Activated CD8-positive, alpha-beta T cell treated with anti-CD3 and anti-CD28 coated beads for 36 hours (primary cell): ENCODE data around the gene SSPN. TPM values are rescaled to one million over a fixed set of nuclear protein-coding genes. Genes with fewer than 3 reads are reported as not detected.

ENCODE experiments used
- ATAC-seq: fragments of 200-7000 bp; cut with Tn5 transposase; one replicate; pipeline ENCODE4 v1.10.0; 2021; ENCODE audit warnings: mild to moderate bottlenecking, moderate library complexity
- CTCF ChIA-PET: fragments of 350-600 bp; sonication (Branson Sonifier 250); formaldehyde crosslinking; loops from one replicate; lab custom pipeline; 2021; ENCODE audit warnings: antibody characterized with exemption; lab: Charles Lee
- POLR2A ChIA-PET: fragments of 350-600 bp; sonication (Branson Sonifier 250); formaldehyde crosslinking; loops from one replicate; lab custom pipeline; 2021; ENCODE audit warnings: antibody characterized with exemption; lab: Charles Lee
- DNase-seq: peaks from one replicate; pipeline ENCODE4 v3.0.0-alpha.2; 2020
- H3K27ac Mint-ChIP-seq: one replicate; pipeline ENCODE4 v1.8.0; 2021; ENCODE audit warnings: mild to moderate bottlenecking, mixed read lengths
- H3K27me3 Mint-ChIP-seq: one replicate; pipeline ENCODE4 v1.8.0; 2021; ENCODE audit warnings: mixed read lengths
- H3K36me3 Mint-ChIP-seq: one replicate; pipeline ENCODE4 v1.8.0; 2021; ENCODE audit warnings: low read depth, mixed read lengths
- H3K4me1 Mint-ChIP-seq: one replicate; pipeline ENCODE4 v1.8.0; 2021; ENCODE audit warnings: low read depth, mixed read lengths
- H3K4me3 Mint-ChIP-seq: one replicate; pipeline ENCODE4 v1.8.0; 2021; ENCODE audit warnings: mild to moderate bottlenecking, moderate library complexity, mixed read lengths
- H3K9me3 Mint-ChIP-seq: one replicate; pipeline ENCODE4 v1.8.0; 2021; ENCODE audit warnings: mixed read lengths
- intact Hi-C: fragments of 100-400 bp; cut with micrococcal nuclease; formaldehyde crosslinking; loops from one replicate; pipeline ENCODE4 v1.10.0; 2022
- total RNA-seq, 2 experiments: library from RNA; stranded (reverse); gene quantifications; one replicate each; pipeline ENCODE4 v1.2.3, GENCODE V29; 2021
- TF ChIP-seq, protein P1 (sequence below): fragments of 200-600 bp; IDR thresholded peaks from one replicate; pipeline ENCODE4 v1.8.0; 2022; ENCODE audit warnings: antibody characterized with exemption, mild to moderate bottlenecking

SSPN gene
- total RNA-seq, 2 experiments from 2014 or later, result not detected

DNA sequence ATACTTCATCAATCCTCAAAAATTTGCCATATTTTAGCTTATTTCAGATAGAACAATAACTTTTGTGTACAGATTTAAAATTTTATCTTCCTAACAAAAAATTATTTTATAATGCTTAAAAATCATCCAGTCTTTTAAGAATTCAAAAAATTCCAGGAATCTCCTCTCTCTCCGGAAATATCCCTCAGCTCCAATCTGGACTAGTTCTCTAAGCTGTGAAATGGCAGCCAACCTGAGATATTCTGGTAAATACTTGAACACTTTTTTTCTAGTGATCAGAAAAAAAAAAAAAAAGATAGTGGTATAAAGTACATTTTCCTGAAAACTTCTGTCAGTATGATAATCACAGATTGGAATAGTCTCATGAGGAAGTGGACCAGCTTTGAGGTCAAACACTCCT lies 57.6 kb downstream of the SSPN start:
- CTCF ChIA-PET, result interaction anchor here (0.7 to 0.9 kb wide), 2 partner anchors 8 to 619 kb away, joined by 3 read pairs; no protein-coding TSS in a partner anchor
- TF ChIP-seq, protein P1, sequence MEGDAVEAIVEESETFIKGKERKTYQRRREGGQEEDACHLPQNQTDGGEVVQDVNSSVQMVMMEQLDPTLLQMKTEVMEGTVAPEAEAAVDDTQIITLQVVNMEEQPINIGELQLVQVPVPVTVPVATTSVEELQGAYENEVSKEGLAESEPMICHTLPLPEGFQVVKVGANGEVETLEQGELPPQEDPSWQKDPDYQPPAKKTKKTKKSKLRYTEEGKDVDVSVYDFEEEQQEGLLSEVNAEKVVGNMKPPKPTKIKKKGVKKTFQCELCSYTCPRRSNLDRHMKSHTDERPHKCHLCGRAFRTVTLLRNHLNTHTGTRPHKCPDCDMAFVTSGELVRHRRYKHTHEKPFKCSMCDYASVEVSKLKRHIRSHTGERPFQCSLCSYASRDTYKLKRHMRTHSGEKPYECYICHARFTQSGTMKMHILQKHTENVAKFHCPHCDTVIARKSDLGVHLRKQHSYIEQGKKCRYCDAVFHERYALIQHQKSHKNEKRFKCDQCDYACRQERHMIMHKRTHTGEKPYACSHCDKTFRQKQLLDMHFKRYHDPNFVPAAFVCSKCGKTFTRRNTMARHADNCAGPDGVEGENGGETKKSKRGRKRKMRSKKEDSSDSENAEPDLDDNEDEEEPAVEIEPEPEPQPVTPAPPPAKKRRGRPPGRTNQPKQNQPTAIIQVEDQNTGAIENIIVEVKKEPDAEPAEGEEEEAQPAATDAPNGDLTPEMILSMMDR, result no peak

DNA sequence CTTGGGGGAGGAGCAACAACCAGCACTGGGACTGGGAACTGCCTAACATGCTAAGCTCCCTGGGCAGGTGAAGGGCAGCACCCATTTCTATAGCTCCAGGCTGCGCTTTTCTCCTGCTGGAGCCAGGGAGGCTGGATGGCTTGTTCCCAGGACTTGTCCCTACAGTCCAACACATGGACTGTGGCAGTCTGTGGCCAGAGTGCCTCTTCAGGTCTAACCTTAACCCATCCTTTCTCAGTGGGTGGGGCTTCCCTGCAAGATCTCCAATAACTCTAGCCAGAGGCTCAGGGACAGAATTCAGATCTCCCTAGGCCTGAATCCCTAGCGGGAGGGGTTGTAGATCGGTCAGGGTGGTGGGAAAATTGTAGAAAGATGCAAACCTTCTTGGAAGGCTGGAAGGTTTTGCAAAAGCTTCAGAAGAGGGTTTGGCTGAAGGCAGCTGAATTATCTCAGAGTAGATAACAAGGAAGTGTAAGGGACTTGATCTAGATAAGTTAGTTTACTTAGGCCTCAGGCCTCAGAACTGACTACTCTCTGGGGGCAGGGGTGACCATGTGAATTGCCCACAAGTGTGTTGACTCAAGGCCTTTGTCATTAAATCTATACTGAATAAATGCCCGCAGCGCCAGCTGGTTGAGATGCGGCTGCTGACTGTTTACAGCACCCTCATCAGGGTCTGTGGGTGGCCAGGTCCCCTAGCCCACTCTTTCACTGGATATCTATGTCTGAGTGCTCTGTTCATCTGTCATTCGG lies 60.7 kb downstream of the SSPN start:
- CTCF ChIA-PET, result no interaction called here

More for the DNA sequence above, 57.6 kb downstream of the SSPN start:
- Mint-ChIP-seq H3K36me3 (no peaks in the 10 kb centered on the region), H3K4me1 (no peaks in the 10 kb centered on the region), H3K4me3 (no peak overlapping the region), H3K27me3 (peaks cover 1% of the 10 kb centered on the region), H3K9me3 (peaks cover 6% of the 10 kb centered on the region), H3K27ac (no peak overlapping the region)
- POLR2A ChIA-PET, result no interaction called here
- ATAC-seq (no peak), DNase-seq (no peak)
- intact Hi-C loops, result no loop called here

DNA sequence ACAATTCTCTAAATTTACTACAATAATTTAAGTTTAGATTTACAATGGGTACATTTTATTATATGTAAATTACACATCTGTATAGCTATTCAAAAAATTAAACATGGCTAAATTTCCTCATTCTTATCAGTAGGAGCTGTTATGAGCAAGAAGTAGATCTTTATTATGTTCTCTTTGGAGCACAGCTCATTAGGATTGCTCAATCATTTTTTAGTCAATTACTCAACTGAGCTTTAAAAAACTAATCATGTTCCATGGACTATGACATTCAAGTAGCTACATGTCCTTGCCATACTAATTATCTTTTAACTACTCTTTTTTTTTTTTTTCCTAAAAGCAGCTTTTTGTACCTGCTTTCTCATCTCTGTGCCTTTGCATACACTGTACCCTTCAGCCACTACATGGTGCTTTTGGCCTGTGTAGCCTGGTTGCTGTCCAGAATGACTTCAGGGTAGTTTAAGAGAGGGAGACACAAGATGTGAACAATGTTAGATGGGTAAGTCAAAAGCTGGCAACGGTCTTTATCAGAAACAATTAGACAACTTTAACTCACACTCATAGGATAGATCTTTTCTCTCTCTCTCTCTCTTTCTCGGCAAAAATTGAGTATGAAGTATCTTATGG lies 69.0 kb downstream of the SSPN start:
- CTCF ChIA-PET, result interaction anchor here (0.7 kb wide), 1 partner anchor 14 kb away, joined by 3 read pairs; no protein-coding TSS in a partner anchor
- intact Hi-C loops, result no loop called here
- ATAC-seq (no peak), DNase-seq (no peak)
- no peaks in the 10 kb centered on the region for H3K4me1 Mint-ChIP-seq
- H3K27me3 Mint-ChIP-seq, result no peaks in the 10 kb centered on the region
- no peaks in the 10 kb centered on the region for H3K9me3 Mint-ChIP-seq
- POLR2A ChIA-PET, result no interaction called here
- TF ChIP-seq, protein P1, result no peak
- no peaks in the 10 kb centered on the region for H3K36me3 Mint-ChIP-seq
- H3K4me3 Mint-ChIP-seq, result no peak overlapping the region
- H3K27ac Mint-ChIP-seq, result no peak overlapping the region

More for the DNA sequence above, 60.7 kb downstream of the SSPN start:
- Mint-ChIP-seq H3K27me3 (peaks cover 8% of the 10 kb centered on the region), H3K9me3 (peaks cover 12% of the 10 kb centered on the region), H3K36me3 (no peaks in the 10 kb centered on the region), H3K4me3 (no peak overlapping the region), H3K4me1 (no peaks in the 10 kb centered on the region), H3K27ac (no peak overlapping the region)
- DNase-seq, result no peak
- no peak for ATAC-seq
- TF ChIP-seq, protein P1, result no peak
- POLR2A ChIA-PET, result no interaction called here
- intact Hi-C loops, result no loop called here

DNA sequence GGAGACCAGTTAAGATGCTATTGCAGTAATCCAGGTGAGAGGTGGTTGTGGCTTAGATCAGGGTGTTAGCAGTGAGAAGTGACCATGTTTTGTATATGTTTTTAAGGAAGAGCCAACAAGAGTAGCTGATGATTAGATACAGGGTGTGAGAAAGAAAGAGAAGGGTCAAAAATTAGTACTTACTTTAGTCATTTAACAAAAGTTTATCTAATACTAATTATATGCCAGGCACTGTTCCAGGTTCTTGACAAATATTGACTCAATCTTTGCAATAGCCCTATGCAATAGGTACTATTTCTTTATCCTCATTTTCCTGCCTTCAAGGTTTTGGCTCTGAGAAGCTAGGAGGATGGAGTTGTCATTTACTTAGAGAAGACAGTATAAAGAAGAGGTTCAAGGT lies 70.2 kb downstream of the SSPN start:
- Mint-ChIP-seq H3K36me3 (no peaks in the 10 kb centered on the region), H3K9me3 (no peaks in the 10 kb centered on the region), H3K4me1 (no peaks in the 10 kb centered on the region), H3K27ac (no peak overlapping the region), H3K27me3 (no peaks in the 10 kb centered on the region), H3K4me3 (no peak overlapping the region)
- POLR2A ChIA-PET, result no interaction called here
- CTCF ChIA-PET, result no interaction called here
- DNase-seq, result no peak
- intact Hi-C loops, result no loop called here
- no peak for ATAC-seq
- TF ChIP-seq, protein P1, result no peak

DNA sequence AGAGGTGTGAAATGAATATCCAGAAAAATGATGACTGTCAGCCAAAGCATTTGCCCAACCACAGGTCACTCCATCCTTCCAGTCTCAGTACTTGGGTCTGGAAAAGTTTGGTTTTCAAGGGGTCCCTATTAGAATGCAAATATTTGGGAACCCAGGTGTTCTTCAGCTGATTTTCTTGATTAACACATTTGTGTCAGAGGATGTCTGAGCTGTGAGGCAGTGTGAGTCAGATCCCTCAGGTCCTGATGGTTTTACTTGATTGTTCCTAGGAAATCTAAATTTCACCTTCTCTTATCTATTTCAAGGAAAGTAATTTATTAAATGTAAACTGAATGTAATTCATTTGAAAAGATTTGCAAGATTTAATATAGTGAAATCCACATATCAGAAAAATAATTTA lies 71.5 kb downstream of the SSPN start:
- TF ChIP-seq, protein P1, result no peak
- ATAC-seq (no peak), DNase-seq (no peak)
- Mint-ChIP-seq H3K4me3 (no peak overlapping the region), H3K36me3 (no peaks in the 10 kb centered on the region), H3K27ac (no peak overlapping the region), H3K27me3 (peaks cover 2% of the 10 kb centered on the region), H3K9me3 (no peaks in the 10 kb centered on the region), H3K4me1 (no peaks in the 10 kb centered on the region)
- intact Hi-C loops, result no loop called here
- CTCF ChIA-PET, result no interaction called here
- POLR2A ChIA-PET, result no interaction called here
